IMR-90 (cell line): ENCODE measurements around the gene PPP1R13B. TPM values are rescaled to one million over a fixed set of nuclear protein-coding genes. Genes with fewer than 3 reads are reported as not detected.

Experiments used
- ATAC-seq: fragments of 200-7000 bp; cut with Tn5 transposase; 2 replicates; pipeline ENCODE4 v1.9.1; 2020; ENCODE audit warnings: low read depth, mild to moderate bottlenecking, moderate library complexity
- BruUV-seq: library from RNA; stranded (reverse); fragments of 400-500 nt; replicated peaks from 2 replicates; lab custom pipeline; 2021; lab: Mats Ljungman, UMichigan
- CTCF ChIA-PET: fragments of 300-600 bp; formaldehyde crosslinking; extraction: SDS; loops from one replicate; lab custom pipeline; 2021; ENCODE audit warnings: antibody characterized with exemption; lab: Yijun Ruan, JAX
- POLR2A ChIA-PET: fragments of 300-600 bp; sonication (Branson Sonifier 250); formaldehyde crosslinking; loops from one replicate; lab custom pipeline; 2022; ENCODE audit warnings: antibody characterized with exemption; ENCODE audit not compliant: unreplicated experiment; lab: Charles Lee
- DNase-seq: peaks from one replicate; pipeline ENCODE4 v3.0.0; 2013
- H2AFZ ChIP-seq: replicated peaks from 2 replicates; pipeline ENCODE3; 2013; ENCODE audit warnings: low read length, mild to moderate bottlenecking; ENCODE audit not compliant: poor library complexity
- H2AK5ac ChIP-seq: 2 replicates; pipeline ENCODE4 v1.6.1; 2013; ENCODE audit warnings: low read depth, low read length, inconsistent platforms
- H2AK9ac ChIP-seq: replicated peaks from 2 replicates; pipeline ENCODE3; 2013; ENCODE audit warnings: mild to moderate bottlenecking, low read depth, low read length, moderate library complexity; ENCODE audit not compliant: poor library complexity
- H2BK120ac ChIP-seq: 2 replicates; pipeline ENCODE4 v1.6.1; 2013; ENCODE audit warnings: low read depth, low read length, inconsistent platforms
- H2BK15ac ChIP-seq: 3 replicates; pipeline ENCODE4 v1.6.1; 2013; ENCODE audit warnings: low read depth, low read length, inconsistent platforms
- H2BK20ac ChIP-seq: 2 replicates; pipeline ENCODE4 v1.6.1; 2013; ENCODE audit warnings: low read depth, mild to moderate bottlenecking, inconsistent platforms, low read length, moderate library complexity
- H2BK5ac ChIP-seq: 2 replicates; pipeline ENCODE4 v1.6.1; 2013; ENCODE audit warnings: mild to moderate bottlenecking, low read depth, low read length, inconsistent platforms; ENCODE audit not compliant: poor library complexity, severe bottlenecking
- H3K14ac ChIP-seq: replicated peaks from 2 replicates; pipeline ENCODE4 v1.6.1; 2013; ENCODE audit warnings: low read depth, low read length, inconsistent platforms
- H3K18ac ChIP-seq: 2 replicates; pipeline ENCODE4 v1.6.1; 2013; ENCODE audit warnings: low read depth, low read length, control low read depth
- H3K23ac ChIP-seq: 2 replicates; pipeline ENCODE4 v1.6.1; 2013; ENCODE audit warnings: low read depth, low read length, inconsistent platforms
- H3K27ac ChIP-seq: 2 replicates; pipeline ENCODE4 v1.5.1; 2013; ENCODE audit warnings: mild to moderate bottlenecking, control low read depth, low read length; ENCODE audit not compliant: insufficient read depth
- H3K27me3 ChIP-seq: 2 replicates; pipeline ENCODE4 v1.6.1; 2013; ENCODE audit warnings: low read length; ENCODE audit not compliant: control insufficient read depth, insufficient read depth
- H3K36me3 ChIP-seq: 2 replicates; pipeline ENCODE4 v1.6.1; 2013; ENCODE audit warnings: low read length, mixed read lengths; ENCODE audit not compliant: control insufficient read depth, insufficient read depth
- H3K4ac ChIP-seq: 2 replicates; pipeline ENCODE4 v1.6.1; 2013; ENCODE audit warnings: low read depth, low read length, inconsistent platforms
- H3K4me1 ChIP-seq: 2 replicates; pipeline ENCODE4 v1.6.1; 2013; ENCODE audit warnings: low read length, mixed read lengths; ENCODE audit not compliant: control insufficient read depth, insufficient read depth
- H3K4me2 ChIP-seq: 2 replicates; pipeline ENCODE4 v1.6.1; 2013; ENCODE audit warnings: low read depth, mild to moderate bottlenecking, control low read depth, low read length, moderate library complexity
- H3K4me3 ChIP-seq: 2 replicates; pipeline ENCODE4 v1.5.1; 2013; ENCODE audit warnings: low read depth, mild to moderate bottlenecking, control low read depth, low read length, moderate library complexity; ENCODE audit not compliant: insufficient read depth
- H3K56ac ChIP-seq: 2 replicates; pipeline ENCODE4 v1.6.1; 2013; ENCODE audit warnings: low read length, inconsistent platforms; ENCODE audit not compliant: insufficient read depth; ENCODE audit errors: extremely low read depth
- H3K79me1 ChIP-seq, 2 experiments: 2 replicates each; pipeline ENCODE4 v1.6.1; 2013; ENCODE audit warnings: low read length in 2 of 2, inconsistent platforms in 1 of 2, low read depth in 1 of 2
- H3K9ac ChIP-seq: 2 replicates; pipeline ENCODE4 v1.6.1; 2013; ENCODE audit warnings: low read depth, low read length, control low read depth
- H3K9me1 ChIP-seq: 2 replicates; pipeline ENCODE4 v1.6.1; 2013; ENCODE audit warnings: low read length, inconsistent platforms; ENCODE audit not compliant: insufficient read depth
- H3K9me3 ChIP-seq: 2 replicates; pipeline ENCODE4 v1.6.1; 2013; ENCODE audit warnings: low read length; ENCODE audit not compliant: control insufficient read depth, insufficient read depth
- H4K20me1 ChIP-seq: 2 replicates; pipeline ENCODE4 v1.6.1; 2013; ENCODE audit warnings: low read length, inconsistent platforms; ENCODE audit not compliant: insufficient read depth
- H4K5ac ChIP-seq: 2 replicates; pipeline ENCODE4 v1.6.1; 2013; ENCODE audit warnings: mild to moderate bottlenecking, low read depth, low read length, control low read depth
- H4K8ac ChIP-seq, 2 experiments: 2 replicates each; pipeline ENCODE4 v1.6.1; 2013; ENCODE audit warnings: low read depth in 2 of 2, low read length in 2 of 2, control low read depth in 1 of 2, inconsistent platforms in 1 of 2
- H4K91ac ChIP-seq: 2 replicates; pipeline ENCODE4 v1.6.1; 2013; ENCODE audit warnings: low read depth, low read length, inconsistent platforms; ENCODE audit not compliant: insufficient read depth
- BHLHE40 ChIP-seq: fragments of 150-350 bp; IDR thresholded peaks from 2 replicates; pipeline ENCODE4 v1.6.1; 2016; ENCODE audit warnings: mild to moderate bottlenecking, low read depth, low read length
- CEBPB ChIP-seq: IDR thresholded peaks from 2 replicates; pipeline ENCODE4 v1.6.1; 2012; ENCODE audit warnings: low read depth, low read length, improper control_type of control experiment
- CHD1 ChIP-seq: IDR thresholded peaks from 2 replicates; pipeline ENCODE4 v1.6.1; 2012; ENCODE audit warnings: low read depth, low read length, improper control_type of control experiment
- CTCF ChIP-seq: conservative IDR thresholded peaks from 2 replicates; pipeline ENCODE4 v1.5.1; 2012; ENCODE audit warnings: mild to moderate bottlenecking, low read depth, low read length, improper control_type of control experiment
- ELK1 ChIP-seq: fragments of 150-350 bp; IDR thresholded peaks from 2 replicates; pipeline ENCODE4 v1.6.1; 2016; ENCODE audit warnings: low read depth, mild to moderate bottlenecking, low read length, moderate library complexity, borderline replicate concordance
- FOS ChIP-seq: fragments of 150-350 bp; IDR thresholded peaks from 2 replicates; pipeline ENCODE4 v1.6.1; 2016; ENCODE audit warnings: low read depth, low read length
- MAFK ChIP-seq: IDR thresholded peaks from 2 replicates; pipeline ENCODE4 v1.6.1; 2012; ENCODE audit warnings: low read depth, low read length, improper control_type of control experiment
- MAZ ChIP-seq: IDR thresholded peaks from 2 replicates; pipeline ENCODE4 v1.6.1; 2012; ENCODE audit warnings: low read depth, mild to moderate bottlenecking, low read length, improper control_type of control experiment, moderate library complexity, borderline replicate concordance
- MXI1 ChIP-seq: IDR thresholded peaks from 2 replicates; pipeline ENCODE4 v1.6.1; 2012; ENCODE audit warnings: low read depth, mild to moderate bottlenecking, low read length, moderate library complexity, borderline replicate concordance
- NFE2L2 ChIP-seq: fragments of 150-350 bp; IDR thresholded peaks from 2 replicates; pipeline ENCODE4 v1.6.1; 2016; ENCODE audit warnings: low read depth, mild to moderate bottlenecking, low read length
- POLR2A ChIP-seq: IDR thresholded peaks from 2 replicates; pipeline ENCODE4 v1.6.1; 2012; ENCODE audit warnings: mild to moderate bottlenecking, low read depth, low read length
- RCOR1 ChIP-seq: IDR thresholded peaks from 2 replicates; pipeline ENCODE4 v1.6.1; 2012; ENCODE audit warnings: mild to moderate bottlenecking, low read length, improper control_type of control experiment; ENCODE audit not compliant: insufficient replicate concordance
- RFX5 ChIP-seq: IDR thresholded peaks from 2 replicates; pipeline ENCODE4 v1.8.0; 2012; ENCODE audit warnings: low read depth, mild to moderate bottlenecking, low read length, moderate library complexity
- SMC3 ChIP-seq: fragments of 150-350 bp; IDR thresholded peaks from 2 replicates; pipeline ENCODE4 v1.6.1; 2016; ENCODE audit warnings: low read depth, mild to moderate bottlenecking, antibody characterized with exemption, low read length, moderate library complexity
- USF2 ChIP-seq: fragments of 150-350 bp; IDR thresholded peaks from 2 replicates; pipeline ENCODE4 v1.6.1; 2017; ENCODE audit warnings: mild to moderate bottlenecking, antibody characterized with exemption, low read length, low read depth
- WGBS, 2 experiments: methylation state at CpG; one replicate each; pipeline versions ENCODE4 v1.1.5 to v1.1.7; 2013; ENCODE audit warnings: missing lambda C conversion rate in 2 of 2; ENCODE audit not compliant: insufficient read length in 1 of 2; ENCODE audit errors: extremely low coverage in 2 of 2; 5-methylcytosine and 5-hydroxymethylcytosine counted together
- dilution Hi-C: fragments of 300-500 bp; cut with HindIII; formaldehyde crosslinking; loops from one replicate; pipeline ENCODE4 v1.14.3; 2018; ENCODE audit warnings: low sequenced_read_pairs; ENCODE audit not compliant: unreplicated experiment
- in situ Hi-C: fragments of 300-500 bp; cut with MboI; formaldehyde crosslinking; loops from 3 replicates; pipeline ENCODE4 v1.14.3; 2019; ENCODE audit warnings: low sequenced_read_pairs, inconsistent platforms, mixed read lengths
- intact Hi-C: fragments of 100-400 bp; cut with micrococcal nuclease; formaldehyde crosslinking; loops from 2 replicates; pipeline ENCODE4 v1.10.0; 2022
- polyA plus RNA-seq, 3 experiments: library from polyadenylated mRNA; depleted of rRNA; stranded (reverse); fragments of >200 nt; gene quantifications; 2 replicates each; pipeline ENCODE4 v1.2.3, GENCODE V29; 2012; ENCODE audit warnings: low replicate concordance in 1 of 3
- total RNA-seq: library from RNA; depleted of rRNA; stranded (reverse); fragments of >200 nt; gene quantifications from 2 replicates; pipeline ENCODE4 v1.2.3, GENCODE V29; 2012

PPP1R13B gene
- total and polyA plus RNA-seq, 2 of the 4 experiments (the other 2 are of a cell fraction), result 1.6 to 2.8 TPM

GRCh38 chr14:103705504-103706284 lies 141.7 kb downstream of the PPP1R13B start:
- Histone ChIP-seq H3K4me2 (no peak overlapping the region), H4K91ac (no peak overlapping the region), H3K27ac (no peak overlapping the region), H3K4ac (no peak overlapping the region), H2BK15ac (no peak overlapping the region), H4K20me1 (peaks cover 24% of the 10 kb centered on the region), H4K8ac (no peak overlapping the region), H3K36me3 (peaks cover 61% of the 10 kb centered on the region), H2AFZ (peak overlapping the region; percentile 34), H3K14ac (no peak overlapping the region), H3K4me1 (no peaks in the 10 kb centered on the region), H2AK5ac (no peak overlapping the region), H2BK120ac (no peak overlapping the region), H3K9me3 (no peaks in the 10 kb centered on the region), H3K9ac (no peak overlapping the region), H2BK20ac (no peak overlapping the region), H3K56ac (no peak overlapping the region), H3K23ac (no peak overlapping the region), H4K5ac (no peak overlapping the region), H3K9me1 (no peaks in the 10 kb centered on the region), H2AK9ac (no peak overlapping the region), H2BK5ac (no peak overlapping the region), H3K4me3 (no peak overlapping the region), H3K18ac (no peak overlapping the region), H3K79me1 (peaks cover 11 to 58% of the 10 kb centered on the region in 2 experiments; a peak in 2 of 4 replicates), H3K27me3 (no peaks in the 10 kb centered on the region)
- intact Hi-C loops, result no loop called here
- no peak for DNase-seq
- POLR2A ChIA-PET, result no interaction called here
- CTCF ChIA-PET, result no interaction called here
- WGBS, 2 experiments, result 89% methylated on average over 10 of the region's 28 CpGs; no CpG with 5 or more reads in 1 of the 2 experiments
- in situ Hi-C loops, result no loop called here
- dilution Hi-C loops, result no loop called here
- ATAC-seq, result no peak
- no TSS peak for BruUV-seq
- TF ChIP-seq MAFK, result no peak
- no peak for TF ChIP-seq POLR2A
- TF ChIP-seq FOS, result no peak
- no peak for TF ChIP-seq BHLHE40
- no peak for TF ChIP-seq RCOR1
- no peak for TF ChIP-seq MXI1
- TF ChIP-seq USF2, result no peak
- no peak for TF ChIP-seq NFE2L2
- no peak for TF ChIP-seq CEBPB
- no peak for TF ChIP-seq CTCF
- no peak for TF ChIP-seq CHD1
- no peak for TF ChIP-seq MAZ
- no peak for TF ChIP-seq ELK1
- TF ChIP-seq SMC3, result no peak
- no peak for TF ChIP-seq RFX5
